ENCODE measurements around the gene KAT7. TPM values are rescaled to one million over a fixed set of nuclear protein-coding genes. Genes with fewer than 3 reads are reported as not detected.

The KAT7 gene
- total RNA-seq, 1 experiment from 2014 or later = 26.6 TPM

GRCh38 chr17:49839455-49839854 lies 51.0 kb downstream of the KAT7 start:
- DNase-seq (ENCODE audit: low read depth) = no peak

GRCh38 chr17:49841548-49841947 lies 53.1 kb downstream of the KAT7 start:
- DNase-seq (ENCODE audit: low read depth) = no peak

- DNase-seq (ENCODE audit: low read depth) = no peak
These were observed 53.9 kb downstream of the KAT7 start for GRCh38 chr17:49842371-49842770.

- no peak for DNase-seq (ENCODE audit: low read depth)
These were observed 54.4 kb downstream of the KAT7 start for GRCh38 chr17:49842846-49843245.

- DNase-seq (ENCODE audit: low read depth) = no peak
These were observed 55.4 kb downstream of the KAT7 start for GRCh38 chr17:49843774-49844350.

GRCh38 chr17:49845321-49845720 lies 56.8 kb downstream of the KAT7 start:
- DNase-seq (ENCODE audit: low read depth) = no peak

GRCh38 chr17:49846938-49847712 lies 58.6 kb downstream of the KAT7 start:
- DNase-seq (ENCODE audit: low read depth) = no peak

GRCh38 chr17:49848019-49848473 lies 59.6 kb downstream of the KAT7 start, which contains the start of gene TAC4:
TSS of gene TAC4 (minus strand) at chr17:49848069. CDS start at chr17:49848017, 52 bp downstream.
- no peak for DNase-seq (ENCODE audit: low read depth)

GRCh38 chr17:49848739-49849138 lies 60.3 kb downstream of the KAT7 start:
- no peak for DNase-seq (ENCODE audit: low read depth)

- DNase-seq (ENCODE audit: low read depth) = no peak
These were observed 61.7 kb downstream of the KAT7 start for GRCh38 chr17:49850218-49850610.

- DNase-seq (ENCODE audit: low read depth) = no peak
These were observed 62.4 kb downstream of the KAT7 start for GRCh38 chr17:49850772-49851386.

- DNase-seq (ENCODE audit: low read depth) = peak; percentile 57
These were observed 63.2 kb downstream of the KAT7 start for GRCh38 chr17:49851387-49852291.

- no peak for DNase-seq (ENCODE audit: low read depth)
These were observed 65.1 kb downstream of the KAT7 start for GRCh38 chr17:49853470-49854015.

- DNase-seq (ENCODE audit: low read depth) = no peak
These were observed 65.6 kb downstream of the KAT7 start for GRCh38 chr17:49854126-49854525.

GRCh38 chr17:49858796-49859195 lies 70.3 kb downstream of the KAT7 start:
- no peak for DNase-seq (ENCODE audit: low read depth)

GRCh38 chr17:49859991-49860953 lies 71.8 kb downstream of the KAT7 start:
- no peak for DNase-seq (ENCODE audit: low read depth)

GRCh38 chr17:49861150-49861884 lies 72.8 kb downstream of the KAT7 start:
- peak; percentile 40 for DNase-seq (ENCODE audit: low read depth)

GRCh38 chr17:49862781-49863331 lies 74.4 kb downstream of the KAT7 start:
- no peak for DNase-seq (ENCODE audit: low read depth)

- DNase-seq (ENCODE audit: low read depth) = no peak
These were observed 77.5 kb downstream of the KAT7 start for GRCh38 chr17:49866019-49866380.
